ENCODE results near the gene GRM3.

DNA sequence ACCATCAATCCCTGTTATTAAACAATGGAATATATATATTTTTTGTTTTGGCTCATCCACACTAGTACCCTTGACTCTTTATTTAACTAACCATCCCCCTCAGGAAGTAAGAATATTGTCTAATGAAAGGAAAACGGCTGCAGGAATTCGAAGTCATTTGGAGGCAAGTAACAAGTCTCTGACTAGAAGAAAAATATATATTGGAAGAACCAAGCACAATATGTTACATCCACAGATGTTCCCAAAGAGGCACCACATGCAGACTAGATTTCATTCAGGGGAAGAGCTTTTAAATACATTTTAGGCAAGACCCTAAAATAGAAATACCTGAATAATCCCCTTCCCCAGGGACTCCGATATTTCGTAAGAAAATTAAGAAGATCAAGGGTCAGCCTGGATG, 104.5 kb downstream of the GRM3 start:
- no peak for TF ChIP-seq CTCF (IDR thresholded peaks at IDR 0.05)
- no peak for TF ChIP-seq POLR2A (IDR thresholded peaks at IDR 0.05)
